ENCODE measurements around the gene FARS2. TPM values are rescaled to one million over a fixed set of nuclear protein-coding genes. Genes with fewer than 3 reads are reported as not detected.
"Not testable (repeated sequence)": the region's sequence is repeated elsewhere in the genome, so short reads cannot be mapped to it uniquely, and the experiment has no call there.

Gene FARS2
- total RNA-seq, 1 donor from 2014 or later, result 8.2 TPM

GRCh38 chr6:5681480-5681879 is 420.2 kb downstream of the FARS2 start:
- TF ChIP-seq CTCF (IDR thresholded peaks at IDR 0.05; ENCODE audit: insufficient read depth, low read length, poor library complexity, severe bottlenecking), result no peak
- no peaks in the 10 kb centered on the region for H3K27me3 ChIP-seq (ENCODE audit: control insufficient read depth, insufficient read depth, low read length)
- no peak overlapping the region for H3K4me3 ChIP-seq (ENCODE audit: low read depth, low read length)
- no peak for DNase-seq (ENCODE audit: low read depth)
- H3K36me3 ChIP-seq (ENCODE audit: control insufficient read depth, insufficient read depth, low read length), result no peaks in the 10 kb centered on the region

- H3K36me3 ChIP-seq (ENCODE audit: control insufficient read depth, insufficient read depth, low read length), result no peaks in the 10 kb centered on the region
- DNase-seq (ENCODE audit: low read depth), result no peak
- no peaks in the 10 kb centered on the region for H3K27me3 ChIP-seq (ENCODE audit: control insufficient read depth, insufficient read depth, low read length)
- no peak for TF ChIP-seq CTCF (IDR thresholded peaks at IDR 0.05; ENCODE audit: insufficient read depth, low read length, poor library complexity, severe bottlenecking)
- H3K4me3 ChIP-seq (ENCODE audit: low read depth, low read length), result no peak overlapping the region
These were observed 421.2 kb downstream of the FARS2 start for GRCh38 chr6:5682530-5682929.

GRCh38 chr6:5683747-5684146 is 422.4 kb downstream of the FARS2 start:
- not testable (repeated sequence) for H3K36me3 ChIP-seq (ENCODE audit: control insufficient read depth, insufficient read depth, low read length); DNase-seq (ENCODE audit: low read depth)

GRCh38 chr6:5684320-5685053 is 423.2 kb downstream of the FARS2 start:
- H3K4me3 ChIP-seq (ENCODE audit: low read depth, low read length), result no peak overlapping the region
- H3K36me3 ChIP-seq (ENCODE audit: control insufficient read depth, insufficient read depth, low read length), result no peaks in the 10 kb centered on the region
- no peak for DNase-seq (ENCODE audit: low read depth)
- H3K27me3 ChIP-seq (ENCODE audit: control insufficient read depth, insufficient read depth, low read length), result no peaks in the 10 kb centered on the region
- no peak for TF ChIP-seq CTCF (IDR thresholded peaks at IDR 0.05; ENCODE audit: insufficient read depth, low read length, poor library complexity, severe bottlenecking)

More at GRCh38 chr6:5683747-5684146, 422.4 kb downstream of the FARS2 start:
- not testable (repeated sequence) for H3K4me3 ChIP-seq (ENCODE audit: low read depth, low read length); H3K27me3 ChIP-seq (ENCODE audit: control insufficient read depth, insufficient read depth, low read length)

GRCh38 chr6:5693225-5694145 is 432.2 kb downstream of the FARS2 start:
- H3K27me3 ChIP-seq (ENCODE audit: control insufficient read depth, insufficient read depth, low read length), result no peaks in the 10 kb centered on the region
- no peaks in the 10 kb centered on the region for H3K36me3 ChIP-seq (ENCODE audit: control insufficient read depth, insufficient read depth, low read length)

More at GRCh38 chr6:5693225-5694145, 432.2 kb downstream of the FARS2 start:
- H3K4me3 ChIP-seq (ENCODE audit: low read depth, low read length), result no peak overlapping the region
- no peak for DNase-seq (ENCODE audit: low read depth)
- TF ChIP-seq CTCF (IDR thresholded peaks at IDR 0.05; ENCODE audit: insufficient read depth, low read length, poor library complexity, severe bottlenecking), result no peak

Data from kidney epithelial cell (primary cell).